Measurements from ENCODE around the gene BMPR1A.

DNA sequence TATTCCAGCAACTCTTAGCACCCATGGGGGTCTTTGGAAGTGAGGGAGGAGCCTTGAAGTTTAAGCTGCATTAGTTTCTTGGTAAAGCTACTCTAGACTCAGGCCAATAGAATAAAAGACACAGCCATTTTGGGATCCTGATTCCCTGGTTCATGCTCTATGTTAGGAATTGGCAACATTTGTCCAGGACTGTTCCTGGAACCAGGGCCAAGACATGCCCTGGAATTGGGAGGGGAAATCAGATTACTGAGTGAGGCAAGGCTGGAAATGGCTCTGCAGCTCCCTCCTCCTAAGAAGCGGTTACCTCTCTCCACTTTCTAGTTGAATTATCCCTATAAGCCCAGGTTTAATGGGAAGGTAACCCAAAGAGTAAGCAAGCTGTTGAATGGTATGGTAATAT is 14.2 kb upstream of the BMPR1A start:
- TF ChIP-seq RBM34 (IDR thresholded peaks at IDR 0.05; ENCODE audit: borderline replicate concordance, insufficient read depth, low read length) (no peak), ZNF274 (IDR thresholded peaks at IDR 0.05; ENCODE audit: borderline replicate concordance, low read depth, low read length) (no peak), POLR2AphosphoS5 (IDR thresholded peaks at IDR 0.05; ENCODE audit: control insufficient read depth, insufficient read depth, low read depth, low read length) (no peak), SP1 (CRISPR knock-in tag; IDR thresholded peaks at IDR 0.05) (no peak), RCOR1 (IDR thresholded peaks at IDR 0.05; ENCODE audit: borderline replicate concordance in 1 of 2, low read depth in 2 of 2, low read length in 2 of 2) (no peak), ARID4B (CRISPR knock-in tag; IDR thresholded peaks at IDR 0.05) (no peak)

Data from K562 (cell line).